ENCODE data around the gene PHF10.

The PHF10 gene

DNA sequence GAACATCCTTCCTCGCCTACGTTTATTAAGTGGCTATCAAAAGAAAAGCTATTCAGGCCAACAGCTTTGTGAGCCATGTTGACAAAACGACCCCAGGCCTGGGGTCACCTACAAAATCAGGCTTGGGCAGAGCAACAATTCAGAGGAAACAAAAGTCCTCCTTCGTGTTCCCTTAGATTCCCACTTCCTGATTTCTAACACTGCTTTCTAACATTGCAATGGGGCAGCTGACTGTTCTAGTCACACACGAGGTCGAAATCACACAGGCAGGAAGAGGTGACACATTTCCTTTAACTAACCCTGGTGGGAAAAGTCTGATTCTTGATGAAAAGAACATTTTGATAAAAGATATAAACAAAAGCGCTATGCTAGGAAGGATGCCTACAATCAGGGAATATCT lies 54.4 kb downstream of the PHF10 start:
- DNase-seq: no peak

DNA sequence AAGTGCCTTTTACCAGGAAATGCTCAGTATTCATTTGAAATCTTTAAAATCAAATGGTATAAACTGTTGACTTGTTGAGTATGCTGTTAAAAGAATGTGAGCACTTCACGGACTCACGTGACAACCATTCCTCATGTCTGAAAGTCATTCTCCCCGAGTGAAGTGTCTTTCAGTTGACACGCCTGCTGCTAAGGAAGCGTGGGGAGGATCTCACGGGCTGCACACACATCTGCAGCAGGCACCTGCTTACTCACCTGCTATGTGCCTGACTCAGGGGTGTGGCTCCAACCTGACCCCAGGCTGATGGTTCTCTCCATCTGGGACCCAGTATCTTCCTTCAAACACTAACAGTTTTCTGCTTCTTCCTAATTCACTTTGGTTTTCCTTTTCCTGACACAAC lies 55.2 kb downstream of the PHF10 start:
- DNase-seq: no peak

DNA sequence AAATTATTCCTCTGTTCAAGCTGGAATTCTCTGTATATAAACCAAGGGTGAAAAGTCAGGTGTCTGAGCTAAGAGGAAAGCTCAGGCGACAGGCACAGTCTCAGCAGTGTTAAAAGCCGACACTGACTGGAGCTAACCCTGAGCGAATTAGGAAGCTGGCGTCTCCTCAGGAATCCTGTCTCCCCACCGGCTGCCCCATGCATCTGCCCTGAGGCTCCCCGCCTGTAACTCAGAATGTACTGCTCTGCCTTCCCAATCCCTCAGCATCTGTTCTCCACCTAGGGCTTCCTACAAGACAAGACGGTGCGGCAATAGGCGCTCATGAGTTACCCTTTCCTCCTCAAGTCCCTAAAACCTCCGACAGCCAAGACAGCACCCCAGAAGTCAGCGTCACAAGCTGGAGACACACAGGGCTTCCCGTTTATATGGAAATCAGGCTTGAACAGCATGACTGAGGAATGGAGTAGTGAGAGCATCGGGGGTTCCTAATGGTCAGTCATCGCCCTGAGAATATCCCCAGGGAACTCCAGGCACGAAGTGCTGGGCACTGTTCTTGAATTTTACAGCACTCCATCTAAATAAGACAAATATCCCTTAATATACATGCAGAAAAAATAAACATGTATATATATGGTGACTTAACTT lies 56.0 kb downstream of the PHF10 start:
- DNase-seq: no peak

DNA sequence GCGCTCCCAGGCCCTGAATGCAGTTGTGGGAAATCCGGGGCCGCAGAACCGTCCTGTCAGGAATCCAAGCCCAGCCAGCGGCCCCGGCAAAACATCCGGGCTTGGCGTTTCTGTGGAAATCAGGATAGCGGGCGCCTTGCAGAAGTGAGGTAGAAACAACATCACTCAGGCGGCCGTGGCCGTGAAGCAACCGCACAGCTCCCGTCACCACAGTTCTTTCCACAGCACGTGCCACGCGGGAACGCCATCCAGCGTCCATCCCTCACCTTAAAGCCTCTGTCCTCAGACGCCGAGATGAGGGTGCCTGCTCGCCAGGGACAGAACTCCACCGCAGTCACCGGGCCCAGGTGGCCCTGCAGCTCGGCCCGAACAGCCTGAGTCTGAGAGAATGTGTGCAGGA lies 56.6 kb downstream of the PHF10 start:
- no peak for DNase-seq

GRCh38 chr6:169666441-169666840 lies 57.9 kb downstream of the PHF10 start:
- DNase-seq: no peak

DNA sequence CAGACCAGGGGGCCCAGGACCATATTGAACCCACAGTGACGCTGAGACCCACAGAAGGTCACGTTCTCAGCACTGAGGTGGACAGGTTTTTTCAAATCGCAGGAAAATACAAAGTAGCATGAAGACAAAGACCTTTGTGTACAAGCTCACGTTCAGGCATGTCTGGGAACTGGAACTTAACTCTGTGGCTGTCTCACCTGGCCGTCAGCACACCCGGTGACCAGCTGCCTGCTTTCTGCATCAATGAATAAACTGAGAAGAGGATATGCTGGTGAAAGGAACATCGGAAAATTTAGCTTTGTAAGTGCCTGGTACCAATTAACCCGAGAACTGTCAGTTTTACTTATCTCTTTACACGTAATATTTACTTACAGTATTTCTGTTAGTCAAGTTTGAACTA lies 59.0 kb downstream of the PHF10 start:
- no peak for DNase-seq

- DNase-seq: no peak
Measured at GRCh38 chr6:169664227-169664626, 60.1 kb downstream of the PHF10 start.

DNA sequence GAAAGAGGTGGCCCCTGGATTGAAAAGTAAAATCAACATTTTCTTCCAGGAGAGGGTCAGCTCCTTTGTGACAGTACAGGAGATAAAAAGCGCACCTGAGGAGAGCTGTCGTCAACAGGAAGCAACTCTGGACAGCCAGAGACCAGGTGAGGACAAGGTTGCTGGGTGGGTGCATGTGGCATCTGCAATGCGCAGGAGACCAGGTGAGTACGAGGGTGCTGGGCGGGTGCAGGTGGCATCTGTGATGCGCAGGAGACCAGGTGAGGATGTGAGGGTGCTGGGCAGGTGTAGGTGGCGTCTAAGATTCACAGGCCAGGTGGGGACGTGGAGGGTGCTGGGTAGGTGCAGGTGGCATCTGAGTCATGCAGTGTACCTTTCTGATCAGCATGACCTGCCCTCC lies 60.8 kb downstream of the PHF10 start:
- no peak for DNase-seq

GRCh38 chr6:169661391-169661756 lies 62.9 kb downstream of the PHF10 start:
- DNase-seq: no peak

- no peak for DNase-seq
Measured at GRCh38 chr6:169660751-169661390, 63.4 kb downstream of the PHF10 start.

- DNase-seq: no peak
Measured at GRCh38 chr6:169659820-169660610, 64.3 kb downstream of the PHF10 start.

DNA sequence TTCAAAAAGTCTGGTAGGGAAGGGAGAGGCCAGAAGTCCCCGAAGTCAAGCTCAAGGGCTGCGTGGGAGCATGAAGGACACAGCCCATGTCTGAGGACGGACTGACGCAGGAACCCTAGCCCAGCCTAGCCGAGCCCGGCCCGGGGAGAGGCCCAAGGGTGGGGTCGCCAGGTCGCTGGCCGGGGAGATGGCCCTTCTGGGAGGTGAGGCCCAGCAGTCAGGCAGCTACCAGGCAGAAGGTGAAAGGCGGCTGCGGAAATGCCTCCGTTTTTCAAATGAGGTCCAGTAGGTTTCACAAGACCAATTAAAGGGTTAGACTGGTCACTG lies 67.1 kb downstream of the PHF10 start:
- no peak for DNase-seq

DNA sequence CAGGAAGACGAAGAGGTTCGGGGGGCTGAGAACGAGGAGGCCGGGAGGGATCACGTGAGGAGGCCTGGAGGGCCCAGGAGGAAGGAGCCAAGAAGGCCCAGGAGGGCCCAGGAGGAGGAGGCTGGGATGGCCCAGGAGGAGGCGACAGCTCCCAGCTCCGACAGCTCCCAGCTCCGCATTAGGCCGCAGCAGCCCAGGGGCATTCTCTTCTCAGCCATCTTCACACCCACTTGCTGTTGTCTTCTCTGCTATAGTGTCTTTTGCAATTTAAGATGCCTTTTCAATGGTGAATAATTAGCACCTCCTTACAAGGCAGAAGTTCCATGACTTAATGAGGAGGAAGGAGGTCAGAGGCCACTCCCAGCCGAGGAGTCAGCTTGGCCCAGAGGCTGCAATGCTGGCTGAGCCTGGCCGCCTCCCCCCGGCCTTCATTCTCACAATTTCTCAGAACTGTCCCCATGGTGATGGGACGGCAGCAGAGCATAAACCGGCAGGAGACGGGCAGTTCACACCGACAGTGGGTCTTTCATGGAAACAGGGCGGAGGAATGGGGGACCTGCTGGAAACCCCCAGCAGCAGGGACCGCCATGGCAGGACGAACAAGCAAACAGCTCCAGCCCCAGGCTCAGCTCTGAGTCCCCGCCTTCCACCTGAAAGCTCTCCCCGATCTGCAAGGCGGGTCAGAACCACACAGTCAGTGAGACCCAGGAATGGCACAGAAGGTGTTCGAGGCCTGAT lies 67.6 kb downstream of the PHF10 start:
- no peak for DNase-seq

DNA sequence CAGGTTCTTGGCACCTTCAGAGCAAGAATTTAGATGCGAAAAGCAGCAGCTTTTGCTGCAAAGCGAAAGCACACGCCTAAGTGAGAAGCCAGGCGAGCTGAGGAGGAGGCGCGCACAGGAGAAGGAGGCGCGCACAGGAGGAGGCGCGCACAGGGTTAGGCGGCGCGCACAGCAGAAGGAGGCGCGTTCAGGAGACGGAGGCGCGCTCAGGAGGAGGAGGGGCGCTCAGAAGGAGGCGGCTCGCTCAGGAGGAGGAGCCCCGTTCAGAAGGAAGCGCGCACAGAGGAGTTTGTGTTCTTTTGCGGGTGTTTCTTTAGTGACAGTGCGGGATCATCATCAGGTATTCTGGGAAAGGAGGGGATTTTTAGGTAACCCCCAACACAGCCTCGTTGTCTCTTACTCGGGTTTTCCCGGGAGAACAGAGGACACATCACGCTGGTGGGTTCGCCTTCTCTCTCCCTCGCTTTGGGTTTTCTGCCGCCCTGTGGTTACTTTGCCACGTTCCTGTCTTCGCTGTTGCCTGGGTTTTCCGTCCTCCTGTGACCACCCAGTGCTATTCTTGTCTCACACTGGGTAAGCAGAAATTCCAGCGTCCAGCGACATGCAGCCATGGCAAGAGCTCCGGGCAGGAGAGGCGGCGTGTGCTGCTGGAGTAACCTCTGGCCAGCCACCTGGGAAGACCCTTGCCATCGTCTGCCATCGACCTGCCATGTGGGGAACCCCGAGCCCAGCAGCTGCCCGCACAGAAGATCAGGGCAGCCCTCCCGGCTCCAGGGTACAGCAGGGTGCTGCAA lies 69.5 kb downstream of the PHF10 start:
- peak; percentile 77 for DNase-seq
